GM12878 (cell line): ENCODE results near the gene ARHGAP44. TPM values are rescaled to one million over a fixed set of nuclear protein-coding genes. Genes with fewer than 3 reads are reported as not detected.

Experiments
- CBX5 ChIP-seq: sonication (generic); IDR thresholded peaks from 2 replicates; pipeline ENCODE4 v1.6.1; 2016; ENCODE audit warnings: low read depth, moderate library complexity, mild to moderate bottlenecking, inconsistent platforms
- HDAC2 ChIP-seq: fragments of 200-600 bp; sonication (generic); IDR thresholded peaks from 2 replicates; pipeline ENCODE4 v1.6.1; 2017
- IKZF1 ChIP-seq: fragments of 450-650 bp; conservative IDR thresholded peaks from 2 replicates; pipeline ENCODE4 v1.6.1; 2017; ENCODE audit warnings: antibody characterized with exemption, mild to moderate bottlenecking
- KDM1A ChIP-seq: fragments of 200-600 bp; sonication (generic); IDR thresholded peaks from 2 replicates; pipeline ENCODE4 v1.6.1; 2016; ENCODE audit warnings: borderline replicate concordance
- NRF1 ChIP-seq: conservative IDR thresholded peaks from 2 replicates; pipeline ENCODE4 v1.6.1; 2011; ENCODE audit warnings: mild to moderate bottlenecking, low read depth, low read length, improper control_type of control experiment
- POLR2A ChIP-seq: IDR thresholded peaks from 2 replicates; pipeline ENCODE4 v1.6.1; 2011; ENCODE audit warnings: low read depth, mild to moderate bottlenecking, low read length
- RAD21 ChIP-seq: IDR thresholded peaks from 2 replicates; pipeline ENCODE4 v1.6.1; 2011; ENCODE audit warnings: mild to moderate bottlenecking, low read depth, low read length, moderate library complexity; ENCODE audit not compliant: insufficient read depth
- RBBP5 ChIP-seq: fragments of 200-600 bp; sonication (generic); conservative IDR thresholded peaks from 2 replicates; pipeline ENCODE4 v1.6.1; 2016
- RUNX3 ChIP-seq: IDR thresholded peaks from 2 replicates; pipeline ENCODE4 v1.6.1; 2012; ENCODE audit warnings: low read length, inconsistent platforms
- SUPT20H ChIP-seq: IDR thresholded peaks from 2 replicates; pipeline ENCODE4 v1.6.1; 2011; ENCODE audit warnings: low read depth, mild to moderate bottlenecking, low read length, moderate library complexity, borderline replicate concordance; ENCODE audit not compliant: control insufficient read depth
- TCF12 ChIP-seq: IDR thresholded peaks from 2 replicates; pipeline ENCODE4 v1.6.1; 2011; ENCODE audit warnings: low read depth, mild to moderate bottlenecking, low read length
- ZBED1 ChIP-seq: IDR thresholded peaks from 2 replicates; pipeline ENCODE4 v1.6.1; 2016; ENCODE audit warnings: borderline replicate concordance
- polyA plus RNA-seq, 11 experiments: library from polyadenylated mRNA; depleted of rRNA in 4 of 11; unstranded in 6 of 11; stranded (reverse) in 5 of 11; fragments of >200 nt; fragmentation: Nextera tagmentation in 4 of 11; fragmentation: Illumina TruSeq in 1 of 11; extraction: Ambion mirVana in 4 of 11; extraction: Trizol in 1 of 11; gene quantifications; 1 replicate in 1 of 11; 2 replicates in 10 of 11; pipeline versions ENCODE4 v1.2.1 to v1.2.3, GENCODE V29; 2011 to 2016; ENCODE audit warnings: inconsistent platforms in 2 of 11, missing spikeins in 2 of 11, low read depth in 1 of 11
- total RNA-seq, 4 experiments: library from RNA; depleted of rRNA in 3 of 4; stranded (reverse); fragments of >200 nt in 3 of 4; fragmentation: Illumina TruSeq in 1 of 4; extraction: Trizol in 1 of 4; gene quantifications; 2 replicates each; pipeline versions ENCODE4 v1.2.1 to v1.2.3, GENCODE V29; 2013 to 2021
- TF ChIP-seq, protein P1 (sequence below): fragments of 450-650 bp; IDR thresholded peaks from 2 replicates; pipeline ENCODE4 v1.6.1; 2018; ENCODE audit warnings: borderline replicate concordance, mild to moderate bottlenecking; ENCODE audit not compliant: partially characterized antibody
- TF ChIP-seq, protein P2 (sequence below): fragments of 450-650 bp; IDR thresholded peaks from 2 replicates; pipeline ENCODE4 v1.6.1; 2017; ENCODE audit warnings: mild to moderate bottlenecking, low read depth, inconsistent platforms; ENCODE audit not compliant: poor library complexity, severe bottlenecking

ARHGAP44 gene
- total and polyA plus RNA-seq, 10 of the 15 experiments (the other 5 are each of a cell fraction or from before 2014, with no cell fraction given) = 0.11 to 1.2 (median 0.48) TPM

DNA sequence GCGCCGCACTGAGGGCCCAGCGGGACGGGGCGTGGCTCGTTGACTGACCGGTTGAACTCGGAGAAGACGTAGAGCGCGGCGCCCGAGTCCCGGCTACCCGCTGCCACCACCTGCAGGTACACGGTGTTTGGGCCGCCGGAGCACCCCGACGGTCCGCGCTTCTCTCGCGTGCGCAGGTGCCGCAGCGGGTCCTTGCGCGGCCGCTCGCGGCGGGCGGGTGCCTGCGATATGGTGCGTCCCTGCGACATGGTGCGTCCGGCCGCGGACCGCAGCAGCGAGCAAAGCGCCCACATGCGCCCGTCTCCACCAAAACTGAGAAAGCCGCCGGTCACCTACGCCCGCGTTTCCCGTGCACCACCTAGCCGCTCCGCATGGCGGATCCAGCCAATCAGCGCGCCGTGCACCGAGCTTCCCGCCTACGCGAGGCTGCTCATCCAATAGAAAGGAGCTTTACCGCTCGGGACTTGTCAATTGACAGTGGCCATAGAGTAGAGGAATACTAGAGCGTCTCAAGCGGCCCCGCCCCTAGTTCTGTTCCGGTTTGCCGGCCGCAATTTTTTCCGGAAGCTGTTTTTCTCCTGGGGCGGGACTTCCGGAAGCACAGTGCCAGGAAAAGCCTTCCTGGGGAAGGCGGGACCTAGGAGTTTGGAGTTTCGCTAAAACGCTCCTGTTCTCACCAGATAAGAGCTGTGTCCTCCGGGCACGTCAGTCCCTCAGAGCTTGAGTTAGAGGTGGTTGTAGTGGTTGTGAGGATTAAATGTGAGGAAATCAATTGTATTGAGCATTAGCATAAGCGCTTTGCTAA, 228.6 kb downstream of the ARHGAP44 start, which contains the start of gene ELAC2 (continued):
- TF ChIP-seq, protein P1, sequence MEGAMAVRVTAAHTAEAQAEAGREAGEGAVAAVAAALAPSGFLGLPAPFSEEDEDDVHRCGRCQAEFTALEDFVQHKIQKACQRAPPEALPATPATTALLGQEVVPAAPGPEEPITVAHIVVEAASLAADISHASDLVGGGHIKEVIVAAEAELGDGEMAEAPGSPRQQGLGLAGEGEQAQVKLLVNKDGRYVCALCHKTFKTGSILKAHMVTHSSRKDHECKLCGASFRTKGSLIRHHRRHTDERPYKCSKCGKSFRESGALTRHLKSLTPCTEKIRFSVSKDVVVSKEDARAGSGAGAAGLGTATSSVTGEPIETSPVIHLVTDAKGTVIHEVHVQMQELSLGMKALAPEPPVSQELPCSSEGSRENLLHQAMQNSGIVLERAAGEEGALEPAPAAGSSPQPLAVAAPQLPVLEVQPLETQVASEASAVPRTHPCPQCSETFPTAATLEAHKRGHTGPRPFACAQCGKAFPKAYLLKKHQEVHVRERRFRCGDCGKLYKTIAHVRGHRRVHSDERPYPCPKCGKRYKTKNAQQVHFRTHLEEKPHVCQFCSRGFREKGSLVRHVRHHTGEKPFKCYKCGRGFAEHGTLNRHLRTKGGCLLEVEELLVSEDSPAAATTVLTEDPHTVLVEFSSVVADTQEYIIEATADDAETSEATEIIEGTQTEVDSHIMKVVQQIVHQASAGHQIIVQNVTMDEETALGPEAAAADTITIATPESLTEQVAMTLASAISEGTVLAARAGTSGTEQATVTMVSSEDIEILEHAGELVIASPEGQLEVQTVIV = peak; percentile 70
- TF ChIP-seq RBBP5 = no peak; the same call in 1 of the 2 replicates
- TF ChIP-seq KDM1A = no peak
- peak; percentile 95 for TF ChIP-seq POLR2A
- TF ChIP-seq, protein P2, sequence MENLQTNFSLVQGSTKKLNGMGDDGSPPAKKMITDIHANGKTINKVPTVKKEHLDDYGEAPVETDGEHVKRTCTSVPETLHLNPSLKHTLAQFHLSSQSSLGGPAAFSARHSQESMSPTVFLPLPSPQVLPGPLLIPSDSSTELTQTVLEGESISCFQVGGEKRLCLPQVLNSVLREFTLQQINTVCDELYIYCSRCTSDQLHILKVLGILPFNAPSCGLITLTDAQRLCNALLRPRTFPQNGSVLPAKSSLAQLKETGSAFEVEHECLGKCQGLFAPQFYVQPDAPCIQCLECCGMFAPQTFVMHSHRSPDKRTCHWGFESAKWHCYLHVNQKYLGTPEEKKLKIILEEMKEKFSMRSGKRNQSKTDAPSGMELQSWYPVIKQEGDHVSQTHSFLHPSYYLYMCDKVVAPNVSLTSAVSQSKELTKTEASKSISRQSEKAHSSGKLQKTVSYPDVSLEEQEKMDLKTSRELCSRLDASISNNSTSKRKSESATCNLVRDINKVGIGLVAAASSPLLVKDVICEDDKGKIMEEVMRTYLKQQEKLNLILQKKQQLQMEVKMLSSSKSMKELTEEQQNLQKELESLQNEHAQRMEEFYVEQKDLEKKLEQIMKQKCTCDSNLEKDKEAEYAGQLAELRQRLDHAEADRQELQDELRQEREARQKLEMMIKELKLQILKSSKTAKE = peak; percentile 33
- no peak for TF ChIP-seq RAD21
- peak; percentile 68 for TF ChIP-seq RUNX3
- peak; percentile 8 for TF ChIP-seq ZBED1
- no peak for TF ChIP-seq CBX5
- TF ChIP-seq NRF1 = 0 out of 2 replicates have a peak, but pooled peaks have one; percentile 13
- TF ChIP-seq IKZF1 = peak; percentile 78
- no peak for TF ChIP-seq SUPT20H
- 0 out of 2 replicates have a peak, but pooled peaks have one; percentile 8 for TF ChIP-seq TCF12
- no peak for TF ChIP-seq HDAC2
